Measurements from ENCODE around the gene PGAM2.
"Not testable (repeated sequence)": the region's sequence is repeated elsewhere in the genome, so short reads cannot be mapped to it uniquely, and the experiment has no call there.

DNA sequence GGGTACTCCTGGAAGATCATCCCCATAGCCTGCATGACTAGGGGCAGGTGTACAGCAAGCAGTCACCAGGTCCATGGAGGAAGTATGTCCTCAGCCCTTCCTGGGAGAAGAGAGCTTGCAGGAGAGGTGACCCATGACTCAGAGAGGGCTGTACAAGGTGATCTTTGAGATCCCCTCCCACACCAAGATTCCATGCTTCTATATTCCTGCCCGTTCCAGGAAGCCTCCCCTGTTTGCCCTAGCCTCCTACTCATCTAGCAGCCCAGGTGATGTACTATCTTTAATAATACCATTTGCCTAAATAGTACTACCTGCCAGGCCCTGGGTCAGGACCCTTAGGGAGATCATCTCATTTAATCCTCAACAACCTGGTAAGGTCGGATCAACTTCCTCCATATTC, 27.4 kb downstream of the PGAM2 start:
- TF ChIP-seq, protein P1, sequence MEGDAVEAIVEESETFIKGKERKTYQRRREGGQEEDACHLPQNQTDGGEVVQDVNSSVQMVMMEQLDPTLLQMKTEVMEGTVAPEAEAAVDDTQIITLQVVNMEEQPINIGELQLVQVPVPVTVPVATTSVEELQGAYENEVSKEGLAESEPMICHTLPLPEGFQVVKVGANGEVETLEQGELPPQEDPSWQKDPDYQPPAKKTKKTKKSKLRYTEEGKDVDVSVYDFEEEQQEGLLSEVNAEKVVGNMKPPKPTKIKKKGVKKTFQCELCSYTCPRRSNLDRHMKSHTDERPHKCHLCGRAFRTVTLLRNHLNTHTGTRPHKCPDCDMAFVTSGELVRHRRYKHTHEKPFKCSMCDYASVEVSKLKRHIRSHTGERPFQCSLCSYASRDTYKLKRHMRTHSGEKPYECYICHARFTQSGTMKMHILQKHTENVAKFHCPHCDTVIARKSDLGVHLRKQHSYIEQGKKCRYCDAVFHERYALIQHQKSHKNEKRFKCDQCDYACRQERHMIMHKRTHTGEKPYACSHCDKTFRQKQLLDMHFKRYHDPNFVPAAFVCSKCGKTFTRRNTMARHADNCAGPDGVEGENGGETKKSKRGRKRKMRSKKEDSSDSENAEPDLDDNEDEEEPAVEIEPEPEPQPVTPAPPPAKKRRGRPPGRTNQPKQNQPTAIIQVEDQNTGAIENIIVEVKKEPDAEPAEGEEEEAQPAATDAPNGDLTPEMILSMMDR (IDR thresholded peaks at IDR 0.05 in 2 of 3, conservative IDR thresholded peaks at IDR 0.05 in 1 of 3; ENCODE audit: borderline replicate concordance in 1 of 3, insufficient read depth in 1 of 3, low read depth in 2 of 3, low read length in 2 of 3): not testable (repeated sequence)
- TF ChIP-seq POLR2A (IDR thresholded peaks at IDR 0.05; ENCODE audit: borderline replicate concordance, extremely low read depth, insufficient read depth, insufficient read length): not testable (repeated sequence)
- TF ChIP-seq, protein P2, sequence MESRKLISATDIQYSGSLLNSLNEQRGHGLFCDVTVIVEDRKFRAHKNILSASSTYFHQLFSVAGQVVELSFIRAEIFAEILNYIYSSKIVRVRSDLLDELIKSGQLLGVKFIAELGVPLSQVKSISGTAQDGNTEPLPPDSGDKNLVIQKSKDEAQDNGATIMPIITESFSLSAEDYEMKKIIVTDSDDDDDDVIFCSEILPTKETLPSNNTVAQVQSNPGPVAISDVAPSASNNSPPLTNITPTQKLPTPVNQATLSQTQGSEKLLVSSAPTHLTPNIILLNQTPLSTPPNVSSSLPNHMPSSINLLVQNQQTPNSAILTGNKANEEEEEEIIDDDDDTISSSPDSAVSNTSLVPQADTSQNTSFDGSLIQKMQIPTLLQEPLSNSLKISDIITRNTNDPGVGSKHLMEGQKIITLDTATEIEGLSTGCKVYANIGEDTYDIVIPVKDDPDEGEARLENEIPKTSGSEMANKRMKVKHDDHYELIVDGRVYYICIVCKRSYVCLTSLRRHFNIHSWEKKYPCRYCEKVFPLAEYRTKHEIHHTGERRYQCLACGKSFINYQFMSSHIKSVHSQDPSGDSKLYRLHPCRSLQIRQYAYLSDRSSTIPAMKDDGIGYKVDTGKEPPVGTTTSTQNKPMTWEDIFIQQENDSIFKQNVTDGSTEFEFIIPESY (IDR thresholded peaks at IDR 0.05; ENCODE audit: extremely low read depth, insufficient replicate concordance, low read length): not testable (repeated sequence)

All from HCT116 (cell line).